ENCODE results near the gene MRPL19.

DNA sequence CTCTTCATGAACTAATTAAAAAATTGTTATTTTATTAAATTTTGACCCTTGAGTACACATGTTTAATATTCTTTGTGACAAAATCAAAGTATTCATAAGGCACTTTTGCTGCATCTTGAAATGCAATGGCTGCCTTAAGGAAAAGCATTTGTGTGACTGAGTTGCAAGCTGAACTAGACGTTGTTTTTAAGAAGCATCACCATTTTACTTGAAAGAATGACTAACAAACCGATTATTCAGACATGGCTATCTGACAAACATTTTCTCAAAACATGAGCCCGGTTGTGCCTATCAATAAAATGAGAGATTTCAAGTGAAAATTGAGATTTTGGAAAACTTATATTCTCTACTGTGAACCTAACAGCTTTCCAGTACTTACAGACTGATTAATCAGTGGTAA is 61.3 kb downstream of the MRPL19 start:
- TF ChIP-seq GABPA (IDR thresholded peaks at IDR 0.05; ENCODE audit: low read depth) (no peak), POLR2AphosphoS5 (IDR thresholded peaks at IDR 0.05; ENCODE audit: low read depth) (no peak), REST (IDR thresholded peaks at IDR 0.05; ENCODE audit: insufficient replicate concordance, low read depth) (no peak), SPI1 (IDR thresholded peaks at IDR 0.05; ENCODE audit: borderline replicate concordance, low read depth) (no peak)
- TF ChIP-seq, protein P1, sequence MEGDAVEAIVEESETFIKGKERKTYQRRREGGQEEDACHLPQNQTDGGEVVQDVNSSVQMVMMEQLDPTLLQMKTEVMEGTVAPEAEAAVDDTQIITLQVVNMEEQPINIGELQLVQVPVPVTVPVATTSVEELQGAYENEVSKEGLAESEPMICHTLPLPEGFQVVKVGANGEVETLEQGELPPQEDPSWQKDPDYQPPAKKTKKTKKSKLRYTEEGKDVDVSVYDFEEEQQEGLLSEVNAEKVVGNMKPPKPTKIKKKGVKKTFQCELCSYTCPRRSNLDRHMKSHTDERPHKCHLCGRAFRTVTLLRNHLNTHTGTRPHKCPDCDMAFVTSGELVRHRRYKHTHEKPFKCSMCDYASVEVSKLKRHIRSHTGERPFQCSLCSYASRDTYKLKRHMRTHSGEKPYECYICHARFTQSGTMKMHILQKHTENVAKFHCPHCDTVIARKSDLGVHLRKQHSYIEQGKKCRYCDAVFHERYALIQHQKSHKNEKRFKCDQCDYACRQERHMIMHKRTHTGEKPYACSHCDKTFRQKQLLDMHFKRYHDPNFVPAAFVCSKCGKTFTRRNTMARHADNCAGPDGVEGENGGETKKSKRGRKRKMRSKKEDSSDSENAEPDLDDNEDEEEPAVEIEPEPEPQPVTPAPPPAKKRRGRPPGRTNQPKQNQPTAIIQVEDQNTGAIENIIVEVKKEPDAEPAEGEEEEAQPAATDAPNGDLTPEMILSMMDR (IDR thresholded peaks at IDR 0.05; ENCODE audit: insufficient read depth, low read length): no peak
